Keratinocyte (primary cell): Measurements from ENCODE around the gene ZRANB1. TPM values are rescaled to one million over a fixed set of nuclear protein-coding genes. Genes with fewer than 3 reads are reported as not detected.

Source experiments
- DNase-seq: peaks from one replicate; pipeline ENCODE4 v3.0.0-alpha.2; 2011; ENCODE audit warnings: low read depth, missing footprints, low spot score
- FAIRE-seq: peaks from 2 replicates; lab custom pipeline; 2011; peaks lifted over from hg19 to GRCh38; lab: Jason Lieb, UNC
- H2AFZ ChIP-seq: 2 replicates; pipeline ENCODE4 v1.6.0; 2012; ENCODE audit warnings: low read length, control low read depth, inconsistent platforms; ENCODE audit not compliant: control insufficient read depth
- H3K27ac ChIP-seq: 2 replicates; pipeline ENCODE4 v1.5.1; 2011; ENCODE audit warnings: low read length; ENCODE audit not compliant: control insufficient read depth, insufficient read depth
- H3K27me3 ChIP-seq: 3 replicates; pipeline ENCODE4 v1.6.0; 2011; ENCODE audit warnings: low read length; ENCODE audit not compliant: control insufficient read depth, insufficient read depth; ENCODE audit errors: extremely low read depth
- H3K36me3 ChIP-seq, 2 experiments: 2 replicates in 1 of 2; 3 replicates in 1 of 2; pipeline ENCODE4 v1.5.1; 2011; ENCODE audit warnings: low read length in 2 of 2, mild to moderate bottlenecking in 1 of 2; ENCODE audit not compliant: control insufficient read depth in 2 of 2, insufficient read depth in 2 of 2; ENCODE audit errors: extremely low read depth in 1 of 2
- H3K4me1 ChIP-seq: 3 replicates; pipeline ENCODE4 v1.5.1; 2011; ENCODE audit warnings: low read length; ENCODE audit not compliant: control insufficient read depth, insufficient read depth; ENCODE audit errors: extremely low read depth
- H3K4me2 ChIP-seq: 3 replicates; pipeline ENCODE4 v1.6.0; 2011; ENCODE audit warnings: low read depth, low read length; ENCODE audit not compliant: control insufficient read depth, insufficient read depth; ENCODE audit errors: extremely low read depth
- H3K4me3 ChIP-seq, 3 experiments: fragments of 200-600 bp in 1 of 3; sonication (generic) in 1 of 3; 2 replicates in 2 of 3; 3 replicates in 1 of 3; pipeline ENCODE4 v1.5.1; 2011 to 2016; ENCODE audit warnings: low read length in 3 of 3, mild to moderate bottlenecking in 3 of 3, control low read depth in 2 of 3, inconsistent platforms in 1 of 3, low read depth in 1 of 3, mixed read lengths in 1 of 3, mixed run types in 1 of 3, moderate library complexity in 1 of 3; ENCODE audit not compliant: control insufficient read depth in 2 of 3, insufficient read depth in 2 of 3; ENCODE audit errors: extremely low read depth in 1 of 3
- H3K79me2 ChIP-seq: 2 replicates; pipeline ENCODE4 v1.6.0; 2012; ENCODE audit warnings: low read length; ENCODE audit not compliant: control insufficient read depth, insufficient read depth
- H3K9ac ChIP-seq: 3 replicates; pipeline ENCODE4 v1.6.0; 2011; ENCODE audit warnings: low read length; ENCODE audit not compliant: control insufficient read depth, insufficient read depth; ENCODE audit errors: extremely low read depth
- H3K9me1 ChIP-seq: 3 replicates; pipeline ENCODE4 v1.6.0; 2011; ENCODE audit warnings: low read length; ENCODE audit not compliant: control insufficient read depth, insufficient read depth; ENCODE audit errors: extremely low read depth
- H3K9me3 ChIP-seq: 2 replicates; pipeline ENCODE4 v1.5.1; 2012; ENCODE audit warnings: low read depth, low read length; ENCODE audit not compliant: control insufficient read depth
- H4K20me1 ChIP-seq: 3 replicates; pipeline ENCODE4 v1.6.0; 2011; ENCODE audit warnings: low read length; ENCODE audit not compliant: control insufficient read depth, insufficient read depth; ENCODE audit errors: extremely low read depth
- CTCF ChIP-seq, 3 experiments: IDR thresholded peaks in 1 of 3; conservative IDR thresholded peaks in 1 of 3; optimal IDR thresholded peaks in 1 of 3; 2 replicates in 2 of 3; 3 replicates in 1 of 3; pipeline versions ENCODE3 to v1.5.1; 2011; ENCODE audit warnings: low read length in 3 of 3, mild to moderate bottlenecking in 3 of 3, moderate library complexity in 2 of 3, control low read depth in 1 of 3, inconsistent platforms in 1 of 3; ENCODE audit not compliant: insufficient read depth in 2 of 3; ENCODE audit errors: extremely low read depth in 1 of 3
- EZH2 ChIP-seq: IDR thresholded peaks from one replicate; pipeline ENCODE4 v1.6.1; 2012; ENCODE audit warnings: inconsistent platforms, mild to moderate bottlenecking, low read length, moderate library complexity
- dilution Hi-C: fragments of 300-500 bp; cut with MboI; formaldehyde crosslinking; loops from one replicate; pipeline ENCODE4 v1.7.0; 2020; ENCODE audit warnings: low sequenced_read_pairs; ENCODE audit not compliant: extremely low pct_ligation_motif_present
- polyA plus RNA-seq, 5 experiments: library from polyadenylated mRNA; depleted of rRNA in 3 of 5; stranded (reverse) in 3 of 5; stranded (forward) in 1 of 5; unstranded in 1 of 5; fragments of >200 nt; gene quantifications; 1 replicate in 1 of 5; 2 replicates in 3 of 5; 3 replicates in 1 of 5; pipeline versions ENCODE4 v1.2.1 to v1.2.3, GENCODE V29; 2011 to 2012; ENCODE audit warnings: missing spikeins in 2 of 5, low read depth in 1 of 5, low replicate concordance in 1 of 5

The ZRANB1 gene
- polyA plus RNA-seq, 1 donor (not counting 4 experiments of a cell fraction or from before 2014, with no cell fraction given) = 9.3 TPM

- FAIRE-seq = no peak
- H3K36me3 ChIP-seq = peaks cover 14 to 22% of the 10 kb centered on the region in 2 experiments
- dilution Hi-C loops = no loop called here
- H3K9ac ChIP-seq = no peak overlapping the region
- DNase-seq = no peak
- H3K79me2 ChIP-seq = peaks cover 87% of the 10 kb centered on the region
- no peaks in the 10 kb centered on the region for H3K4me1 ChIP-seq
- peaks cover 20% of the 10 kb centered on the region for H4K20me1 ChIP-seq
- H3K4me3 ChIP-seq = no peak overlapping the region
- H3K4me2 ChIP-seq = no peak overlapping the region
- H3K9me3 ChIP-seq = no peaks in the 10 kb centered on the region
- H3K27me3 ChIP-seq = no peaks in the 10 kb centered on the region
- no peak overlapping the region for H2AFZ ChIP-seq
- no peak overlapping the region for H3K27ac ChIP-seq
- H3K9me1 ChIP-seq = no peaks in the 10 kb centered on the region
- TF ChIP-seq CTCF (optimal IDR thresholded peaks at IDR 0.05 in 1 of 3, IDR thresholded peaks at IDR 0.05 in 1 of 3, conservative IDR thresholded peaks at IDR 0.05 in 1 of 3; ENCODE audit: extremely low read depth in 1 of 3, insufficient read depth in 2 of 3, low read length in 3 of 3) (no peak), EZH2 (no peak)
These were observed 84.4 kb downstream of the ZRANB1 start for GRCh38 chr10:125026036-125026931.

GRCh38 chr10:125026974-125027735 lies 85.2 kb downstream of the ZRANB1 start:
- FAIRE-seq = no peak
- peaks cover 87% of the 10 kb centered on the region for H3K79me2 ChIP-seq
- no peak overlapping the region for H3K4me3 ChIP-seq
- no peaks in the 10 kb centered on the region for H3K27me3 ChIP-seq
- no peaks in the 10 kb centered on the region for H3K9me3 ChIP-seq
- peaks cover 20% of the 10 kb centered on the region for H4K20me1 ChIP-seq
- H3K9ac ChIP-seq = no peak overlapping the region
- dilution Hi-C loops = no loop called here
- H3K27ac ChIP-seq = no peak overlapping the region
- no peak for DNase-seq
- no peaks in the 10 kb centered on the region for H3K4me1 ChIP-seq
- no peak for TF ChIP-seq EZH2
- TF ChIP-seq CTCF (optimal IDR thresholded peaks at IDR 0.05 in 1 of 3, IDR thresholded peaks at IDR 0.05 in 1 of 3, conservative IDR thresholded peaks at IDR 0.05 in 1 of 3; ENCODE audit: extremely low read depth in 1 of 3, insufficient read depth in 2 of 3, low read length in 3 of 3) = no peak
- no peak overlapping the region for H2AFZ ChIP-seq
- H3K36me3 ChIP-seq = peaks cover 15 to 25% of the 10 kb centered on the region in 2 experiments
- no peaks in the 10 kb centered on the region for H3K9me1 ChIP-seq
- no peak overlapping the region for H3K4me2 ChIP-seq
